Stomach (tissue), 9 donors: ENCODE results near the gene NCMAP. TPM values are rescaled to one million over a fixed set of nuclear protein-coding genes. Genes with fewer than 3 reads are reported as not detected.

Source experiments
- DNase-seq, 2 donors: peaks; one replicate each; pipeline versions ENCODE4 v3.0.0 to v3.0.0-alpha.2; 2013 to 2019
- H3K27ac ChIP-seq, 5 donors: fragments of 200-600 bp in 4 of 5; sonication (generic) in 4 of 5; one replicate each; pipeline ENCODE4 v1.5.1; 2013 to 2019; ENCODE audit warnings: mild to moderate bottlenecking in 1 of 5, moderate library complexity in 1 of 5
- H3K27me3 ChIP-seq, 3 donors: fragments of 200-600 bp; sonication (generic); one replicate each; pipeline ENCODE4 v1.5.1; 2017 to 2019; ENCODE audit warnings: mixed run types in 1 of 3
- H3K36me3 ChIP-seq, 4 donors: fragments of 200-600 bp; sonication (generic); 1 replicate in 3 of 4; 2 replicates in 1 of 4; pipeline ENCODE4 v1.5.1; 2016 to 2019
- H3K4me1 ChIP-seq, 4 donors: fragments of 200-600 bp; sonication (generic); one replicate each; pipeline ENCODE4 v1.5.1; 2016 to 2019
- H3K4me3 ChIP-seq, 4 donors: fragments of 200-600 bp; sonication (generic) in 3 of 4; one replicate each; pipeline ENCODE4 v1.5.1; 2016 to 2019; ENCODE audit warnings: mild to moderate bottlenecking in 1 of 4
- H3K9me3 ChIP-seq, 4 donors: fragments of 200-600 bp; sonication (generic); one replicate each; pipeline ENCODE4 v1.5.1; 2016 to 2019
- CTCF ChIP-seq, 7 experiments: fragments of 450-650 bp in 4 of 7; fragments of 200-600 bp in 3 of 7; sonication (generic) in 3 of 7; IDR thresholded peaks; one replicate each; pipeline ENCODE4 v1.5.1; 2016 to 2019; ENCODE audit warnings: antibody characterized with exemption in 7 of 7, control low read depth in 2 of 7, mild to moderate bottlenecking in 1 of 7
- EP300 ChIP-seq: sonication (generic); formaldehyde crosslinking; IDR thresholded peaks from one replicate; pipeline ENCODE4 v1.6.1; 2017; ENCODE audit warnings: antibody characterized with exemption
- POLR2A ChIP-seq, 4 donors: fragments of 450-650 bp; IDR thresholded peaks; one replicate each; pipeline ENCODE4 v1.6.1; 2016; ENCODE audit warnings: antibody characterized with exemption in 4 of 4, control low read depth in 2 of 4, mild to moderate bottlenecking in 1 of 4, moderate library complexity in 1 of 4
- POLR2AphosphoS5 ChIP-seq, 3 donors: sonication (generic); formaldehyde crosslinking; IDR thresholded peaks; one replicate each; pipeline ENCODE4 v1.6.1; 2016; ENCODE audit warnings: antibody characterized with exemption in 3 of 3
- WGBS, 5 donors: extraction: QIAGEN DNeasy Blood & Tissue Kit in 3 of 5; methylation state at CpG; one replicate each; pipeline versions ENCODE4 v1.1.5 to v1.1.7; 2013 to 2018; 5-methylcytosine and 5-hydroxymethylcytosine counted together
- intact Hi-C: fragments of 100-400 bp; cut with DNase I; formaldehyde crosslinking; loops from one replicate; pipeline ENCODE4 v1.15.1; 2023; ENCODE audit warnings: low total_unique reads
- polyA plus RNA-seq, 3 donors: library from polyadenylated mRNA; stranded (reverse); fragments of 200-250 nt; gene quantifications; one replicate each; pipeline ENCODE4 v1.2.3, GENCODE V29; 2013
- total RNA-seq, 5 donors: library from RNA; depleted of rRNA; stranded (reverse); fragments of >200 nt; gene quantifications; one replicate each; pipeline versions ENCODE4 v1.1.0 to v1.2.3, GENCODE V29; 2014 to 2016
- donor health status: healthy with polysubstance abuse.
- donor health status: Bipolar disorder and iron deficiency.
- donor health status: healthy.

NCMAP gene
- total and polyA plus RNA-seq, 8 donors, result 0.29 to 9.3 (median 4.1) TPM

- no peak overlapping the region for H3K4me3 ChIP-seq
- intact Hi-C loops, result no loop called here
- H3K27ac ChIP-seq, result no peak overlapping the region
- no peaks in the 10 kb centered on the region for H3K9me3 ChIP-seq
- peak in 1 of 2 donors; percentile 86 for DNase-seq
- TF ChIP-seq POLR2AphosphoS5 (IDR thresholded peaks at IDR 0.05) (no peak), EP300 (no peak), POLR2A (IDR thresholded peaks at IDR 0.05) (no peak), CTCF (IDR thresholded peaks at IDR 0.05) (no peak)
- H3K36me3 ChIP-seq, result no peaks in the 10 kb centered on the region
- WGBS, 5 donors, result 62 to 75% (median 69%) methylated on average over 10 of the region's 10 CpGs
- peaks cover 5 to 42% (median 14%) of the 10 kb centered on the region in 3 donors for H3K27me3 ChIP-seq
- peaks cover 7 to 28% (median 18%) of the 10 kb centered on the region in 4 donors for H3K4me1 ChIP-seq
These were observed 3.8 kb upstream of the NCMAP start for GRCh38 chr1:24551960-24552571.

GRCh38 chr1:24553931-24554330 lies 2.0 kb upstream of the NCMAP start:
- no peak overlapping the region for H3K4me3 ChIP-seq
- no peak for DNase-seq
- TF ChIP-seq CTCF (IDR thresholded peaks at IDR 0.05) (no peak), POLR2AphosphoS5 (IDR thresholded peaks at IDR 0.05) (no peak), POLR2A (IDR thresholded peaks at IDR 0.05) (no peak), EP300 (no peak)
- no peaks in the 10 kb centered on the region for H3K9me3 ChIP-seq
- intact Hi-C loops, result no loop called here
- H3K27me3 ChIP-seq, result peaks cover 5 to 52% (median 14%) of the 10 kb centered on the region in 3 donors
- no peak overlapping the region for H3K27ac ChIP-seq
- peaks cover 7 to 44% (median 19%) of the 10 kb centered on the region in 4 donors for H3K4me1 ChIP-seq
- WGBS, 5 donors, result 89 to 100% (median 92%) methylated on average over 3 of the region's 3 CpGs
- H3K36me3 ChIP-seq, result no peaks in the 10 kb centered on the region

GRCh38 chr1:24554714-24555113 lies 1.2 kb upstream of the NCMAP start:
- no peaks in the 10 kb centered on the region for H3K36me3 ChIP-seq
- H3K27me3 ChIP-seq, result peaks cover 5 to 55% (median 14%) of the 10 kb centered on the region in 3 donors
- DNase-seq, result no peak
- TF ChIP-seq EP300, result no peak
- TF ChIP-seq CTCF (IDR thresholded peaks at IDR 0.05), result no peak
- TF ChIP-seq POLR2AphosphoS5 (IDR thresholded peaks at IDR 0.05), result no peak
- no peak for TF ChIP-seq POLR2A (IDR thresholded peaks at IDR 0.05)
- 94 to 100% (median 99%) methylated on average over 2 to 4 of the region's 4 CpGs for WGBS, 5 donors
- H3K4me1 ChIP-seq, result peaks cover 7 to 50% (median 22%) of the 10 kb centered on the region in 4 donors
- no peak overlapping the region for H3K4me3 ChIP-seq
- H3K27ac ChIP-seq, result no peak overlapping the region
- intact Hi-C loops, result no loop called here
- no peaks in the 10 kb centered on the region for H3K9me3 ChIP-seq

- no peak for DNase-seq
- intact Hi-C loops, result no loop called here
- TF ChIP-seq CTCF (IDR thresholded peaks at IDR 0.05) (no peak), POLR2A (IDR thresholded peaks at IDR 0.05) (no peak), POLR2AphosphoS5 (IDR thresholded peaks at IDR 0.05) (no peak), EP300 (no peak)
- peak overlapping the region; percentile 72 to 84 (median 77) for H3K27ac ChIP-seq
- H3K36me3 ChIP-seq, result no peaks in the 10 kb centered on the region
- H3K9me3 ChIP-seq, result no peaks in the 10 kb centered on the region
- peaks cover 5 to 55% (median 14%) of the 10 kb centered on the region in 3 donors for H3K27me3 ChIP-seq
- H3K4me1 ChIP-seq, result peaks cover 7 to 50% (median 22%) of the 10 kb centered on the region in 4 donors
- WGBS, 5 donors, result 39 to 49% (median 43%) methylated on average over 17 to 19 of the region's 19 CpGs
- peak overlapping the region; percentile 44 to 54 (median 49) for H3K4me3 ChIP-seq
These were observed 518 bp downstream of the NCMAP start for GRCh38 chr1:24556414-24556795.
